GM19025 (cell line): ENCODE measurements around the gene SLC22A23.

Experiments used
- ATAC-seq: cut with Tn5 transposase; IDR thresholded peaks from one replicate; pipeline ENCODE4 v1.9.1; 2021; ENCODE audit warnings: mild to moderate bottlenecking, low read depth, moderate library complexity; ENCODE audit not compliant: unreplicated experiment

SLC22A23 gene

GRCh38 chr6:3307436-3307835 is 149.4 kb downstream of the SLC22A23 start:
- no peak for ATAC-seq

DNA sequence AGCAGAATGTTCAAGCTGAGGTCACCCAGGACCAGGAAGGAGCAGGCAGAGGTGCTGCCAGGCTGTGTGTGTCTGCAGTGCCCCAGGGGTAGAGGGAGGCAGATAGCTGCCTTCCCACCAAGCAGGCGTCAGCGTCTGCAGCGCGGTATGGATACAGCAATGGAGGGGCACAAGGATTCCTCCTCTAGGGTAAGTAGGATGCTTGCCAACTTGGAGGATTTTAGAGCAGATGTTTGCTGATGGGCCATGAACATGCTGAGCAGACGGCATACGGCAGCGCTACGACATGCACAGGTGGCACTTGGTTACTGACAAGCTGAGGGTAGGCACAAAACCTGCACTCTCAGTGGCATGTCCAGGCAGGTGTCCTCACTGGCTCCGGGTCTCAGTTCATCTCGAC is 150.0 kb downstream of the SLC22A23 start:
- no peak for ATAC-seq

DNA sequence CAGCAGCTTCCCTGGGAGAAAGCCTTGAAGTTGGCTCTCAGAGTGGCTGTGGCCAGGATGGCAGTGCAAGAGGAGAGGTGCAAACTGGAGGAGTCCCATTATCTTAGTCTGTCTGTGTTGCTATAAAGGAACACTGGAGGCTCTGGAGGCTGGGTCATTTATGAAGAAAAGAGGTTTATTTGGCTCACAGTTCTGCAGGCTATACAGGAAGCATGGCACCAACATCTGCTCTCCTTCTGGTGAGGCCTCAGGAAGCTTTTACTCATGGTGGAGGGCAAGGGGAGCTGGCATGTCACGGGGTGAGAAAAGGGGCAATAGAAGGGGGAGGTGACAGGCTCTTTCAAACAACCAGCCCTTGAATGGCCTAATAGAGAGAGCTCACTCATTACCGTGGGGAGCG is 151.0 kb downstream of the SLC22A23 start:
- no peak for ATAC-seq

GRCh38 chr6:3305216-3305565 is 151.7 kb downstream of the SLC22A23 start:
- no peak for ATAC-seq

- ATAC-seq: no peak
Observed at GRCh38 chr6:3304500-3305215, 152.2 kb downstream of the SLC22A23 start.

GRCh38 chr6:3303795-3304411 is 152.9 kb downstream of the SLC22A23 start:
- no peak for ATAC-seq

- no peak for ATAC-seq
Observed at GRCh38 chr6:3301506-3301905, 155.3 kb downstream of the SLC22A23 start.

DNA sequence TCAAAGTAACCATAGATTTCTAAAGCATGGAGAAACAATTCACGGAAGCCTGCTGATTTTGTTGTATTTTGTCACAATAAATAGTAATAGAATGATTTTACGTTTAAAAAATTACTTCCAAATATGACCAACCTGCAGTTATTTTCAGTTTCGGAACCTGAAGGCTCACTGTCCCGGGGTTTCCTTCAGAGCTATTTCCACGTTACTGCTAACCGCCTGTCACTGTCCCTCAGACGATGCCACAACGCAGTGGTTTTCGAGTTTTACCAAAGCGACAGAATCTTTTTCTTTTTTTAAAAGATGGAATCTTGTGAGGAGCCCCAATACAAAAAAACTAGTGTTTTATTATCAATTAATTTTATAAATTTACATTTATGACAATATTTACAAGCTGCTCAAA is 157.6 kb downstream of the SLC22A23 start:
- ATAC-seq: no peak

DNA sequence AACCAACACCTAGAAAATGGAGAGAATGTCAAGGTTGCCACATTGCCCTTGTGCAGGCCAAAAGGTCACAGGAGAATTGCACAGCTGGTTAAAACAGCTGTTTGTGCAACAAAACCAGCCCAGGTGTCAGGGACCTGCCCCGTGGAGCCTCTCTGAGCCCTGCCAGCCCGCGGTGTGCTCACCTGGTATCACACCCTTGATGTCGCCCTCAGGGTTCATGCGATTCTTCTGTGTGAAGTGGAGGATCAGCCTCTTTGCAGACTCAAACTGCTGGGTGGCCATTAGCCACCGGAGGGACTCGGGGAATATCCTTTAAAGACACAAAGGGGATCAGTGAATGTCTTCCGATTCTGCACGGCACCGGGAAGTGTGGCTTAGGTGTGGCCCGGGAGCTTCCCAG is 158.9 kb downstream of the SLC22A23 start:
- no peak for ATAC-seq

GRCh38 chr6:3297006-3297405 is 159.8 kb downstream of the SLC22A23 start:
- ATAC-seq: no peak

DNA sequence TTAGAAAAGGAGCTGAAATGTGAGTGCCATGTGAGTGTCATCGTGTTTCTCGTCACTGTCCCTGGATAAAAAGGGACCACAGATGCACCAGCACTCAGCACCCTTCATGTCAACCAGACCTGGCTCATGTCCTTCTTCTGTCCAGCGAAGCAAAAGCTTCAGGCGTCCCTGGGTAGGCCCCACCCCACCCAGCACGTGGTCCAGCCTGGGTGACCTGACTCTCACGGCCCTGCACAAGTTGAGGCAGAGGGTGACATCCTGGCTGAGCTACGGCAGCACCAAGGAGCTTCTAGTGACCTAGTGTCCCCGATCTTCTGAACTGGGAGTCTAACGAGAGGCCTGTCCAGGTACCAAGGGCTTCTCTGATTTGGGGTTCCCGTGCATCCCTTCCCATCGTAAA is 160.3 kb downstream of the SLC22A23 start:
- ATAC-seq: no peak

DNA sequence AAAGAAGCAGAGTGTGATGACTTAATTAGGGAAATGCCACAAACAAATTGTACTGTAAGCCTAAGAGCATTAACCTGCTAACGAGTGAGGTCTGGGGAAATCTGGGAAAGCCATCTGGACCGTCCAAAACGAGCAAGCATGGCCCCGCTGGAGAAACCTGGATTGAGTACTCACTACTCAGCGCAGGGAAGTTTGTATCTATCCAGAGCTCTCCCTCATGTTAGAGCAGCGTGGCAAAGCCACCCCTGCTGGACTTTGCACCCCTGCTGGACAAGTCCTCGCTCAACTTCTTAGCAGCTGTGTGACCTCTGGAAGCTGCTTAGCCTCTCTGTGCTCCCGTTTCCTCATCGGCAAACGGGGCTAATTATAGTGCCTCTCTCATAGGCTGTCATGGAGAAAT is 160.8 kb downstream of the SLC22A23 start:
- no peak for ATAC-seq

DNA sequence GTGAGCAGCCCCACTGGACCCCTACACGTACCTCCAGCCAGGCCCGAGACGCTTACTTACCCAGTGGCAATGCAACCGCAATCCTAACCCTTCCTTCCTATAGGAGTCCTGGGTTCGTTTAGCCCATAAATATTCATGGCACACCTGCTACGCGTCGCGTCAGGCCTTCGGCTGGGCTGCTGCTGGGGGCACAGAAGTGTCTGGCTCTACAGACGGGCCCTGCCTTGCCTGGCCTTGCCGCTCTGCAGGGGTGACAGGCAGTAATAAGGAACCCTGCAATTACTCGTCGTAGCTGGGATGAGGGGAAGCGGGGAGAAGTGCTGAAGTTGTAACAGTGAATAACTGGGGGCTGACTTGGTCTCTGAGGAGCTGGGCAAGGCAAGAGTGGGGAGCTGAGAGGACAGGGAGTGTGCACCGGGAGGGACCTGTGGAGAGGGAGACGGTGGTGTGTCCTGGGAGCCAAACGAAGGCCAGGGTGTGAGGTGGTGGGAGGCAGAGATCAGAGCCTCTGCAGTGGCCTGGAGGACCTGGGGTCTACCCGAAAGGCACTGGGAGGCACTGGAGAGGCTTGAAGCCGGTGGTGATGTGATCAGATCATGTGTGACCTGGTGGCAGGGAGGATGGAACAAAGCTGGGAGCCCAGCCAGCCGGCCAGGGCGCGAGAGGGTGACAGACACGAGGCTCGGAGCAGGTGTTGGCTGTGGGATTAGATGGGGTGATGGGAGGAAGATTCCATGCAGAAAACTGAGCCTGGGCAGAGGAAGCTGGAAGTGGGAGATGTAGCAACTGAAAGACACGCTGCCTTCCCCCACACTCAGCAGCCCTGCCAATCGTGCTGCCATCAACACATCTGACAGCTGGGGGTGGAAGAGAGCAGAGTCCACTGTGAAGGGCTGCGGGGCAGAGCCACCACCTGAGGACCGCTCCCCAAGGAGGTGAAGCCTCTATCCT is 161.7 kb downstream of the SLC22A23 start:
- ATAC-seq: no peak

GRCh38 chr6:3294396-3294795 is 162.5 kb downstream of the SLC22A23 start:
- no peak for ATAC-seq

- ATAC-seq: no peak
Observed at GRCh38 chr6:3293271-3294155, 163.3 kb downstream of the SLC22A23 start.

DNA sequence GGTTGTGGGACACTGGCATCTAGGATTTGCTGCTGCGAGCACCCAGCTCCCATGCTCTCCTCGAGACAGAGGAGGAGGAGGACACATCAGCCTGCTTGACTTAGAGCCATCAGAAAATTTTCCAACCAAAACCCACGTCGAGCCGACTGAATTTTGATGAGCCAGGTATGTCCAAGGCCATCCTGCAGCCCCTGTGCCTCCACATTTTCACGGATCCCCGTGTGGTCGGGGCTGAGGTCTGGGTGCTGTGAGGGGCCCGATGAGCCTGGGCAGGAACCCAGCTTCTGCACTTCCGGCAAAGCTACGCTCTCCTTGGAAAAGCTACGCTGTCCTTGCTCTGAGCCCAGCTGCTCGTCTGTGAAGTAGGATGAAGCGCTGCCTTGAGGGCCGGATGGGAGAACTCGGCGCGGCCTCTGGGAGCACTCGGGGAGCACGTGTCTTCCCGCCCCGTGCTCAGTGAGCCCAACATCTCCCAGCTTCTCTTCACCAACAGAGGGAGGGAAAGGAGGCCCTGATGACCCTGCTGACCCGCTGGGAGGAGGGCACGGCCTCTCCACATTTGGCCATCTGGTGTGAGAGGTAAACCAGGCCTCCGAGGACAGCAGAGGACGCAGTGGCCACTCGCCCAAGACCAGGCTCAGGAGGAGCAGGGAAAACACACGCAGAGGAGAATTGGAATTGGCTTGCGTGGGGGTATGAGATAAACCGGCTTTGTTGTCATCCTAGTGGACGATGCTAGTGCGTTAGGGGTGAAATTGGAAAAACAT is 164.2 kb downstream of the SLC22A23 start:
- ATAC-seq: no peak

DNA sequence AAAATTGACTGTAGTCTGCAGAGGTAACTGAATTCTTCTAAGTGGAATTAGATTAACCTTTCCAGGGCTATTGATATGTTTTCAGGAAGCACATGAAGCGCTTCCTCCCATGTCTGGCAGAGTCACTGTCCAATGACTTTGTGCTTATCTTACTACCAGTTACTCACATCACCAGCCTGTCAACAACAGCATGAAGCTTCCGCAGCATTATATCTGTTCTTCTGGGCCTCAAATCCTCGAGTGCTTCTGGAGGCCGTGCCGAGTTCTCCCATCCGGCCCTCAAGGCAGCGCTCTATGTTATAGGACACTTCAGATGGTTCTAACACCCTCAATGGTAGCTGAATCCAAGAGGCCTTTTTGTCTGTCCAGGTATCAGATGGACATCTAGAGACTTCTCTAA is 164.9 kb downstream of the SLC22A23 start:
- no peak for ATAC-seq

GRCh38 chr6:3291346-3291745 is 165.5 kb downstream of the SLC22A23 start:
- ATAC-seq: no peak

DNA sequence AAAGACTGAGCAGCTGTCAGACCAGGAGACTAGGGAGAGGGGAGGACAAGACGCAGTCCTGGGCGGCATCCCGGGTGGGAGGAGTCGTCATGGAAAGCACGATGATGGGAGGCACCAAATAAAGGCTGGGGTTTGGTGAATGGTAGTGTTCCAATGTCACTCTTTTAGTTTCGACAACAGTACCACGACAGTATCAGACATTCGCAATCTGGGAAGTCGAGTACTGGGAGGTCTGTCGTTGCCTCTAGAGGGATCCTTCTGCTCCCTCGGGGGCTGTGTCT is 166.0 kb downstream of the SLC22A23 start:
- ATAC-seq: no peak
